GM21529 (cell line): Measurements from ENCODE around the gene CALY.
A peak's percentile ranks its signal among the peaks of the same experiment; 100 is the strongest.

Experiments
- ATAC-seq: cut with Tn5 transposase; IDR thresholded peaks from one replicate; pipeline ENCODE4 v1.9.1; 2021; ENCODE audit not compliant: unreplicated experiment

The CALY gene

GRCh38 chr10:133274751-133275683 is 61.7 kb downstream of the CALY start:
- ATAC-seq = peak; percentile 49
